Raji (cell line): ENCODE results near the gene PDE4A.

ENCODE experiments used
- POLR2A ChIP-seq: IDR thresholded peaks from 2 replicates; pipeline ENCODE4 v1.6.1; 2011; ENCODE audit warnings: low read depth, low read length, control low read depth; ENCODE audit not compliant: insufficient read depth

PDE4A gene

GRCh38 chr19:10473192-10473591, 52.9 kb downstream of the PDE4A start:
- no peak for TF ChIP-seq POLR2A

- TF ChIP-seq POLR2A, result no peak
These were observed 54.7 kb downstream of the PDE4A start for GRCh38 chr19:10474962-10475451.

- no peak for TF ChIP-seq POLR2A
These were observed 58.1 kb downstream of the PDE4A start for GRCh38 chr19:10478476-10478875.

GRCh38 chr19:10478903-10479384, 58.6 kb downstream of the PDE4A start:
- TF ChIP-seq POLR2A, result no peak

- TF ChIP-seq POLR2A, result no peak
These were observed 66.2 kb downstream of the PDE4A start for GRCh38 chr19:10486551-10486950.

GRCh38 chr19:10491472-10492047, 71.2 kb downstream of the PDE4A start:
- no peak for TF ChIP-seq POLR2A

GRCh38 chr19:10497371-10497770, 77.0 kb downstream of the PDE4A start:
- TF ChIP-seq POLR2A, result no peak

- TF ChIP-seq POLR2A, result no peak
These were observed 79.4 kb downstream of the PDE4A start for GRCh38 chr19:10499550-10500246.

GRCh38 chr19:10500247-10500592, 79.9 kb downstream of the PDE4A start:
- no peak for TF ChIP-seq POLR2A

- 0 out of 2 replicates have a peak, but pooled peaks have one; percentile 41 for TF ChIP-seq POLR2A
These were observed 81.7 kb downstream of the PDE4A start for GRCh38 chr19:10501971-10502523.

GRCh38 chr19:10502524-10503001, 82.2 kb downstream of the PDE4A start:
- TF ChIP-seq POLR2A, result peak; percentile 68

- no peak for TF ChIP-seq POLR2A
These were observed 82.9 kb downstream of the PDE4A start, which contains the start of gene KEAP1 for GRCh38 chr19:10503002-10503789. Gene KEAP1 (minus strand): TSS chr19:10503356. CDS start chr19:10500033, 3,323 bp downstream.

- TF ChIP-seq POLR2A, result no peak; the same call in 1 of the 2 replicates
These were observed 85.4 kb downstream of the PDE4A start for GRCh38 chr19:10505583-10506229.

- no peak for TF ChIP-seq POLR2A
These were observed 87.7 kb downstream of the PDE4A start for GRCh38 chr19:10508036-10508435.

GRCh38 chr19:10508707-10509106, 88.4 kb downstream of the PDE4A start:
- no peak for TF ChIP-seq POLR2A
